ENCODE data around the gene FBXO3.
"Not testable (repeated sequence)": the region's sequence is repeated elsewhere in the genome, so short reads cannot be mapped to it uniquely, and the experiment has no call there.

Gene FBXO3

DNA sequence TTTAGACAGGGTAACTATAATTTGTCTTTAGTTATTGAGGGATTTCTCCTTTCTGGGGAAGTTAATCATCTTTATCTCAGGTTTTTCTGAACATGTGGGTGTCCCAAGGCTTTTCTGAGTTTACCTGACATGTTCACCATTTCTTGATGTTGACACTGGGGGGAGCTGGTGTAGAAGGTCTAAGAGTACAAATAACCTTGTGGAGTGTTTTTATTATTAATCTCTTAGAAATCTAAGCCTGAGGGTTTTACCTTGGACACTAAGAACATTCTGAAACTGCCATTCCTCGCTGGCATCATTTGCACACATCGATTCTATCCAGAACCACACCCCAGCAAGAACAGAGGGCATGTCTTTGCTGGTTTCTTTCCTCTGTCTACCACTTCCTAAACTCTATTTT is 58.1 kb downstream of the FBXO3 start:
- TF ChIP-seq POLR2AphosphoS5 (IDR thresholded peaks at IDR 0.05; ENCODE audit: borderline replicate concordance, low read depth, low read length) (no peak), FOXP2 (optimal IDR thresholded peaks at IDR 0.05; ENCODE audit: control extremely low read depth, extremely low read length, insufficient read depth) (no peak), EZH2 (IDR thresholded peaks at IDR 0.05) (no peak)
- no peak overlapping the region for H3K4me3 ChIP-seq
- H3K36me3 ChIP-seq (ENCODE audit: insufficient read depth, low read length), result 0 out of 2 replicates have a peak, but pooled peaks cover 16% of the 10 kb centered on the region
- H3K9me3 ChIP-seq (ENCODE audit: low read depth, low read length), result no peaks in the 10 kb centered on the region
- H3K9ac ChIP-seq (ENCODE audit: insufficient read length), result no peak overlapping the region
- no peak for DNase-seq (ENCODE audit: low read depth, low spot score)
- H3K27ac ChIP-seq, result no peak overlapping the region

DNA sequence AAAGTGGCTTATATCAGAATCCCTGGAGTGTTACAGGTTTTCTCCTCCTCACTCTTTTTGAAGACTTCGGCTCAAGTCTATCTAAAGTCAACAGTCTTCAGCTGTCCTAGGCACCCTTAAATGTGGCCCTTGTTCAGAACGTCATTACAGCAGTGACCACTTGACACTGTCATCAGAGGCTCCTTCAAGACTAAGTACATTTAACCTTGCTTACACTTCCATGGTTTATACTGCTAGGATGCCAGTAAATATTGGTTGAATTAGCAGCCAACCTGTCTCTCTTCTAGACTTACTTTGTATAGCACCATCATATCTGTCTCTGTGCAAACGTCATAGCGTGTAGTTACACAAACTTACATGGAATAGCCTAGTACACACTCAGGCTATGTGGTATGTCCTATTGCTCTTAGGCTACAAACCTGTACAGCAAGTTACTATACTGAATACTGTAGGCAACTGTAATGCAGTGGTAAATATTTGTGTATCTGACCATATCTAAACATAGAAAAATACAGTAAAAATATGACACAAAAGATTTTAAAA is 60.4 kb downstream of the FBXO3 start:
- peaks cover 25% of the 10 kb centered on the region; the same call in 1 of the 2 replicates for H3K36me3 ChIP-seq (ENCODE audit: insufficient read depth, low read length)
- TF ChIP-seq FOXP2 (optimal IDR thresholded peaks at IDR 0.05; ENCODE audit: control extremely low read depth, extremely low read length, insufficient read depth) (no peak), POLR2AphosphoS5 (IDR thresholded peaks at IDR 0.05; ENCODE audit: borderline replicate concordance, low read depth, low read length) (no peak), EZH2 (IDR thresholded peaks at IDR 0.05) (no peak)
- H3K9me3 ChIP-seq (ENCODE audit: low read depth, low read length), result no peaks in the 10 kb centered on the region
- H3K27ac ChIP-seq, result no peak overlapping the region
- no peak overlapping the region for H3K9ac ChIP-seq (ENCODE audit: insufficient read length)
- DNase-seq (ENCODE audit: low read depth, low spot score), result no peak
- H3K4me3 ChIP-seq, result no peak overlapping the region

DNA sequence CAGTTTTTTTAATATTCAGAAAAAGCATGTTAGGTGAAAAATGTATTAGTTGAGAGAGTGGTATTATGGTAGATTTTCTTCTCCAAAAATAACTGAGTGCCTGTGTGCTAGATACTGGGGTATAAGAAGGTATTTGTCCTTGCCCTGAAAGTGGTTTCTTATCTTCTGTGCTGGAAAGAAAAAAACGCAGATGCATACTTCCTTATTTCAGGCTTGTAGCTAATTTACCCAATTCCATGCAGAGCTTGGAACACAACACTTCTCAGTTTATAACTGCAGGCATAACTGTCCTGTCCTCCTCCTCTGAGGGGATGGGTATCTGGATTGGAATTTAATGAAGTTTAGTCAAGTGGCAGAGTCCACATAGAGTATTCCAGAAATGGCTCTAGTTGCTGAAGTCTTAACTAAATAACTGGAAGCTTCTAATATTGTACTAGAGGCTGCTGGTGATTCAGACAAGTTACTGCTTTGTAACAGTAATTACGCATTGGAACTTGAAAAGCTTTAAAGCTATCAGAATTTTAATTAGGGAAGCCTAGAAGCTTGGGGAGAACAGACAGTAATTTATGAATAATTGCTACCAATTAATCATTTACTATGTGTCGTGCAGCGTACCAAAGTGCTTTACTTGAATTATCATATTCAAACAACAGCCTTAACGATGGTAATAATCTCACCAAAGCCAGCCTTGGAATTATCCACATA is 61.0 kb downstream of the FBXO3 start:
- H3K36me3 ChIP-seq (ENCODE audit: insufficient read depth, low read length), result peaks cover 22% of the 10 kb centered on the region; the same call in 1 of the 2 replicates
- TF ChIP-seq EZH2 (IDR thresholded peaks at IDR 0.05), result no peak
- no peak for TF ChIP-seq FOXP2 (optimal IDR thresholded peaks at IDR 0.05; ENCODE audit: control extremely low read depth, extremely low read length, insufficient read depth)
- TF ChIP-seq POLR2AphosphoS5 (IDR thresholded peaks at IDR 0.05; ENCODE audit: borderline replicate concordance, low read depth, low read length), result no peak
- DNase-seq (ENCODE audit: low read depth, low spot score), result no peak
- H3K27ac ChIP-seq, result no peak overlapping the region; the same call in 1 of the 2 replicates
- no peak overlapping the region for H3K9ac ChIP-seq (ENCODE audit: insufficient read length)
- H3K4me3 ChIP-seq, result no peak overlapping the region
- H3K9me3 ChIP-seq (ENCODE audit: low read depth, low read length), result no peaks in the 10 kb centered on the region

DNA sequence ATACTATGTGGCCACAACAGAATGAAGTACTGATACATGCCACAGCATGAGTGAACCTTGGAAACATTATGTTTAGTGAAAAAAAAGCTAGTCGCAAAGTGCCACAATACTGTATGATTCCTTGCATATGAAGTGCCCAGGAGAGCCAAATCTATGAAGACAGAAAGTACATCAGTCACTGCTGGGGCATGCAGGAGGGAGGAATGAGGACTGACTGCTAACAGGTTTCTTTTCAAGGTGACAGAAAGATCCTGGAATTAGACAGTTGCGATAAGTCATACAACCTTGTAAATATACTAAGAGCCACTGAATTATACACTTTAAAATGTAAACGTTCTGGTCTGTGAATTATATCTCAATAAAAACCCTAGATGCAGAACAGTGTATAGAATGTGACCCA is 61.9 kb downstream of the FBXO3 start:
- Histone ChIP-seq H3K27ac (no peak overlapping the region), H3K36me3 (ENCODE audit: insufficient read depth, low read length) (peaks cover 19% of the 10 kb centered on the region; the same call in 1 of the 2 replicates), H3K4me3 (no peak overlapping the region), H3K9ac (ENCODE audit: insufficient read length) (no peak overlapping the region), H3K9me3 (ENCODE audit: low read depth, low read length) (no peaks in the 10 kb centered on the region)
- DNase-seq (ENCODE audit: low read depth, low spot score), result no peak
- TF ChIP-seq POLR2AphosphoS5 (IDR thresholded peaks at IDR 0.05; ENCODE audit: borderline replicate concordance, low read depth, low read length) (no peak), EZH2 (IDR thresholded peaks at IDR 0.05) (no peak), FOXP2 (optimal IDR thresholded peaks at IDR 0.05; ENCODE audit: control extremely low read depth, extremely low read length, insufficient read depth) (no peak)

DNA sequence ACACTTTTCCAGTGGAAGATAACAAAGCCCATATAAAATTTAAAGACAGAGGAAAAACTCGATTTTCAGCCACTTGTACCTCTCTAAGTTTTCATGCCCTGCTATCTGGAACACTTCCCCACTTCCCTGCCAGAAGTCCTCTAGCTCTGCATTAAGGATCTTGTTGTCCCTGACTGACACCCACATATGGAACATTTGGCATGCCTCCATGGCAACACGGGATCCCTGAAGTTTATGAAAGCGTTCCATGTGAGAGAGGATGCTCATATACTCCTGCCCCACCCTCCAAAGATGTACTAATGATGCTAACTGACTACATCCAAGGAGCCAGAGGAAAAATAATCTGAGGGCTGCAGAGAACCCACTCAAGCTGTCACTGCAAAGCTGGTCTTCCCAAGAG is 64.9 kb downstream of the FBXO3 start:
- DNase-seq (ENCODE audit: low read depth, low spot score), result no peak
- Histone ChIP-seq H3K36me3 (ENCODE audit: insufficient read depth, low read length) (peaks cover 14% of the 10 kb centered on the region; the same call in 1 of the 2 replicates), H3K27ac (no peak overlapping the region)

DNA sequence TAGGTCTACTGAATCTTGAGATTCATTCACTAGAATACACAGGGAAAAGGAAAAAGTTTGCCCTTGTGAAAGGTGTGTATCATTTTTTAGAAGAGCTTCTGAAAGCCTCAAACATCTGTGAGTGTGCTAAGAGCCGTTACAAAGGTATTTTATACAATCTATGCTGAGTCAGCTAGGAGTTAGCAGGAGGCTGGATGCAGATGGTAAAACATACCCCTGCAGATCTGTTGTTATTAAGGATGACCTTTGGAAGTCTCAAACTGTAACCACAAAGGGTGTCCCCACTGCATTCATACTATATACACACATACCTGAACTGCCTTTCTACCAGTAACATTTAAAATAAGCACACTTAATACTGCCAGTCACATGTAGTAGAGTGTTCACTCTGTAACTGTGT is 65.3 kb downstream of the FBXO3 start:
- Histone ChIP-seq H3K9me3 (ENCODE audit: low read depth, low read length) (no peaks in the 10 kb centered on the region), H3K4me3 (no peak overlapping the region), H3K9ac (ENCODE audit: insufficient read length) (no peak overlapping the region), H3K27ac (no peak overlapping the region), H3K36me3 (ENCODE audit: insufficient read depth, low read length) (peaks cover 12% of the 10 kb centered on the region; the same call in 1 of the 2 replicates)
- TF ChIP-seq EZH2 (IDR thresholded peaks at IDR 0.05) (no peak), POLR2AphosphoS5 (IDR thresholded peaks at IDR 0.05; ENCODE audit: borderline replicate concordance, low read depth, low read length) (no peak), FOXP2 (optimal IDR thresholded peaks at IDR 0.05; ENCODE audit: control extremely low read depth, extremely low read length, insufficient read depth) (no peak)
- DNase-seq (ENCODE audit: low read depth, low spot score), result no peak

More for the DNA sequence above, 64.9 kb downstream of the FBXO3 start:
- no peak for TF ChIP-seq POLR2AphosphoS5 (IDR thresholded peaks at IDR 0.05; ENCODE audit: borderline replicate concordance, low read depth, low read length)
- no peak for TF ChIP-seq FOXP2 (optimal IDR thresholded peaks at IDR 0.05; ENCODE audit: control extremely low read depth, extremely low read length, insufficient read depth)
- no peak for TF ChIP-seq EZH2 (IDR thresholded peaks at IDR 0.05)
- no peaks in the 10 kb centered on the region for H3K9me3 ChIP-seq (ENCODE audit: low read depth, low read length)
- H3K9ac ChIP-seq (ENCODE audit: insufficient read length), result no peak overlapping the region
- no peak overlapping the region for H3K4me3 ChIP-seq

DNA sequence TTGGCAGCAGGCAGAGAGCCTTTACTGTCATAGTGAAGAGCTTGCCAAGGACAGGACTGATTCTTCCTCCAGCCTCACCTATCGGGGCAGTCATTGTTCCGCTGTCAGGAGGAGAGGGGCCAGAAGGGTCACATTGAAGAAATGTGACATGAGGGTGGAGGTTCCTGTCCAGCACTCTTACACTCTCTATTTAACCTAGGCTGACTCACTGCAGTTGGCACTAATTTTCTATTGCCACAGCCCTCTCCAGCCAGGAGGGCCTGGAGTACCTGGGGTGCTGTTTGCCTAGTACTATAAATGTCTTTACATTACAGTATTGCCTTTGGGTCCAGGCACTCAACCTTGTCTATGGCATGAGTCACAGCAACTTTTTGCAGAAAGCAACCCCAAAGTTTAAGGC is 66.5 kb downstream of the FBXO3 start:
- peaks cover 10% of the 10 kb centered on the region; the same call in 1 of the 2 replicates for H3K36me3 ChIP-seq (ENCODE audit: insufficient read depth, low read length)
- DNase-seq (ENCODE audit: low read depth, low spot score); H3K9ac ChIP-seq (ENCODE audit: insufficient read length); H3K9me3 ChIP-seq (ENCODE audit: low read depth, low read length); H3K27ac ChIP-seq; H3K4me3 ChIP-seq: not testable (repeated sequence)

DNA sequence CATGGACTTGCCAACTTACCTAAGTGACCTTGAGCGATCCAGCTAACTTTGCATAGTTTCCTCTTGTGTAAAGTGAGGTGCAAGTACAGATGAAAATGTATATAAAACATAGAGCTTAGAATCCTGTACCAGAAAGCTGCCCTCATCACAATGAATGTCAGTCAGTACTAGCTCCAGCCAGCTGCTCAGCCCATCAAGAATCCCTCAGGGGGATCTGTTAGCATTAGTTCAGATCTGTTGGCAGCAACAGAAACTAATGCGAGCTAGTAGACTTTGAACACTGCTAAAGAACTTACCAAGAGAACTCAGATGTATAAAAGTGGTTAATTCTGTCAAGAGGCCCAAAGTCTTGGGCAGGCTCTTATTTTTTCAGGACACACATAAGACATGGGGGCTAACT is 67.4 kb downstream of the FBXO3 start:
- Histone ChIP-seq H3K9me3 (ENCODE audit: low read depth, low read length) (no peaks in the 10 kb centered on the region), H3K4me3 (no peak overlapping the region), H3K36me3 (ENCODE audit: insufficient read depth, low read length) (peaks cover 10% of the 10 kb centered on the region; the same call in 1 of the 2 replicates), H3K27ac (no peak overlapping the region), H3K9ac (ENCODE audit: insufficient read length) (no peak overlapping the region)
- DNase-seq (ENCODE audit: low read depth, low spot score), result no peak
- TF ChIP-seq POLR2AphosphoS5 (IDR thresholded peaks at IDR 0.05; ENCODE audit: borderline replicate concordance, low read depth, low read length), result no peak
- no peak for TF ChIP-seq FOXP2 (optimal IDR thresholded peaks at IDR 0.05; ENCODE audit: control extremely low read depth, extremely low read length, insufficient read depth)
- TF ChIP-seq EZH2 (IDR thresholded peaks at IDR 0.05), result no peak

Measured in SK-N-MC (cell line).